NT2/D1 (cell line): ENCODE results near the gene ZFHX3.
"Not testable (repeated sequence)": the region's sequence is repeated elsewhere in the genome, so short reads cannot be mapped to it uniquely, and the experiment has no call there.

Experiments
- DNase-seq: peaks from one replicate; pipeline ENCODE4 v3.0.0-alpha.2; 2011; ENCODE audit warnings: low read depth, low spot score
- H3K27me3 ChIP-seq: 2 replicates; pipeline ENCODE4 v1.6.0; 2011; ENCODE audit warnings: mild to moderate bottlenecking; ENCODE audit not compliant: insufficient read length, insufficient read depth
- H3K36me3 ChIP-seq: 2 replicates; pipeline ENCODE4 v1.6.1; 2011; ENCODE audit warnings: mild to moderate bottlenecking, low read length, mixed read lengths; ENCODE audit not compliant: insufficient read depth, insufficient read length
- H3K4me1 ChIP-seq: 2 replicates; pipeline ENCODE4 v1.5.1; 2011; ENCODE audit not compliant: insufficient read depth, insufficient read length
- H3K4me3 ChIP-seq: 2 replicates; pipeline ENCODE4 v1.5.1; 2011; ENCODE audit warnings: low read depth; ENCODE audit not compliant: insufficient read length
- H3K9ac ChIP-seq: 2 replicates; pipeline ENCODE4 v1.6.0; 2011; ENCODE audit warnings: low read depth; ENCODE audit not compliant: insufficient read length
- H3K9me3 ChIP-seq: 2 replicates; pipeline ENCODE4 v1.5.1; 2011; ENCODE audit warnings: mild to moderate bottlenecking, low read length; ENCODE audit not compliant: insufficient read depth
- SUZ12 ChIP-seq: IDR thresholded peaks from 2 replicates; pipeline ENCODE4 v1.6.1; 2011; ENCODE audit not compliant: insufficient read length, insufficient read depth; ENCODE audit errors: extremely low read depth
- YY1 ChIP-seq: IDR thresholded peaks from 2 replicates; pipeline ENCODE4 v1.6.1; 2011; ENCODE audit not compliant: insufficient read length, insufficient read depth
- ZNF274 ChIP-seq: IDR thresholded peaks from 2 replicates; pipeline ENCODE4 v1.6.1; 2011; ENCODE audit warnings: mild to moderate bottlenecking, low read depth, low read length

ZFHX3 gene

DNA sequence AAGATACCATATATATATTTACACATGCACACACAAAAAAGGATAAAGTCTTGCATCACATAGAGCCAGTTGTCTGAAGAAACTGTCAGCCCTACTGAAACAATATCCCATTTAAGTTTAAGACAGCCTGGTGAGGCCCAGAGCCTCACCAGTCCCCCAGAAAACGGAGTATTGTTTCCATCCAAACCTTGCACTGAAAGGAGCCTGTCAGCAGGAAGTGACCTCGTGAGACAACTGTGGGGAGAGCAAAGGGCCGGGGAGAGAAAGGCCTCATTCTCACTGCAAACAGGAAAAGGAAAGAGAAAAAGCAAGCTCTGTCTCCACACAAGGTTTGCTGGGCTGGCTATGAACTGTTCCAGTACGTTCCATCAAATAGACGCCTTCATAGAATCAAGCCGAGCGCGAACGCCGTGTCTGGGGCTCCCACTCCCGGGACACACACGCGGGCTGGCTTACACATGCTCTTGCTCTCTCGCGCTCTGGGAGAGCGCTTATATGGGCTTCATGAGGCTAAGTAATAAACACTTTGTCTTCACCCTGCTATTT is 44.4 kb upstream of the ZFHX3 start:
- Histone ChIP-seq H3K9ac (no peak overlapping the region), H3K4me1 (peaks cover 2% of the 10 kb centered on the region), H3K27me3 (no peaks in the 10 kb centered on the region), H3K4me3 (no peak overlapping the region), H3K36me3 (no peaks in the 10 kb centered on the region), H3K9me3 (no peaks in the 10 kb centered on the region)
- TF ChIP-seq YY1, result no peak
- no peak for TF ChIP-seq ZNF274
- no peak for TF ChIP-seq SUZ12
- DNase-seq, result no peak

DNA sequence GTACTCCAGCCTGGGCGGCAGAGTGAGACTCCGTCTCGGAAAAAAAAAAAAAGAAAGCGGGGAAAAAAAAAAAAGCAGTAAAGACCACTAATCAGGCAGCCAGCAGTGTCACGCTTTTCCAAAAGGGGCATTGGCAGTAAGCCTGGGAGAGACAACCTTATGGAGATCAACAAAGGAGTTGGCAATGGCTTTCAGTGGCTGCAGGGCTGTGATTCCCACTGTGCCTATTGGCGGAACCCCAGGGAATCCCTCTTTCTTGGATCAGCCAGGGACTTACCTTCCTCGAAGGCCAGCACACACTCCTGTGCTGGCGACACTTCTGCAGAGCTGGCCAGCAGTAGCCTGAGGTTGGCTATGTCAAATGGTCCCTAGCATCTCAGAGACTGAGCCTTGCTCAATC is 43.2 kb upstream of the ZFHX3 start:
- no peak for TF ChIP-seq YY1
- no peak for TF ChIP-seq ZNF274
- no peak for TF ChIP-seq SUZ12
- no peak for DNase-seq
- Histone ChIP-seq H3K36me3 (no peaks in the 10 kb centered on the region), H3K9me3 (no peaks in the 10 kb centered on the region), H3K27me3 (no peaks in the 10 kb centered on the region), H3K4me1 (peaks cover 2% of the 10 kb centered on the region), H3K4me3 (no peak overlapping the region), H3K9ac (no peak overlapping the region)

DNA sequence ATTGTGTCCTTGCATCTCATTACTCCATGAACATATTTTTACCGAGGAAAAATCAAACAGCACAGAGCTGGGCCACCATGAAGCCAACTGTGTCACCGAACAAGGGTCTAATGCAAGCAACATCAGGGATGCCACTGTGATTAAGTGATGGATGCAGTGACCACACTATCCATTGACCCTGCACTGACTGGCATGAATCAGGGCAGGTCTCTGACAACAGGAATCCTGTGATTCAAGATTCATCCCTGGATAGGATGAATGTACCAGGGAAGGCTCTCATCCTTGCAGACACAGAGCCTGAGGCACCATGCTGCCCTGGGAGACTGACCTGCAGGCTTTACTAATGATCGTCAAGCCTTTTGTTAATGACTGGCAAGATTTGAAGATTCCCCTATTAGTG is 41.5 kb upstream of the ZFHX3 start:
- Histone ChIP-seq H3K4me3 (no peak overlapping the region), H3K36me3 (no peaks in the 10 kb centered on the region), H3K4me1 (peaks cover 2% of the 10 kb centered on the region), H3K9ac (no peak overlapping the region), H3K9me3 (no peaks in the 10 kb centered on the region), H3K27me3 (no peaks in the 10 kb centered on the region)
- TF ChIP-seq ZNF274 (no peak), SUZ12 (no peak), YY1 (no peak)
- DNase-seq, result no peak

DNA sequence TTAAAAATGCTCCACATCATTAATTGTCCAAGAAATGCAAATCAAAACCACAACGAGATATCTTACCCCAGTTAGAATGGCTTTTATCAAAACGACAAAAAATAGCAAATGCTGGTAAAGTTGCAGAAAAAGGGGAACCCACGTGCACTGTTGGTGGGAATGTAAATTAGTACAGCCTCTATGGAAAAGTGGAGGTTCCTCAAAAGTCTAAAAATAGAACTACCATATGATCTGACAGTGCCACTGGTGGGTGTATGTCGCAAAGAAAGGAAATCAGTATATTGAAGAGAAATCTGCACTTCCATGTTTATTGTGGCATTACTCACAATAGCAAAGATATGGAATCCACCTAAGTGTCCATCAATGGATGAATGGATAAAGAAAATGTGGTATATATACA is 38.2 kb upstream of the ZFHX3 start:
- Histone ChIP-seq H3K9ac (no peak overlapping the region), H3K4me3 (no peak overlapping the region), H3K27me3 (no peaks in the 10 kb centered on the region), H3K9me3 (no peaks in the 10 kb centered on the region), H3K36me3 (no peaks in the 10 kb centered on the region), H3K4me1 (peaks cover under 1% of the 10 kb centered on the region)
- no peak for DNase-seq
- no peak for TF ChIP-seq YY1
- TF ChIP-seq ZNF274, result no peak
- no peak for TF ChIP-seq SUZ12

DNA sequence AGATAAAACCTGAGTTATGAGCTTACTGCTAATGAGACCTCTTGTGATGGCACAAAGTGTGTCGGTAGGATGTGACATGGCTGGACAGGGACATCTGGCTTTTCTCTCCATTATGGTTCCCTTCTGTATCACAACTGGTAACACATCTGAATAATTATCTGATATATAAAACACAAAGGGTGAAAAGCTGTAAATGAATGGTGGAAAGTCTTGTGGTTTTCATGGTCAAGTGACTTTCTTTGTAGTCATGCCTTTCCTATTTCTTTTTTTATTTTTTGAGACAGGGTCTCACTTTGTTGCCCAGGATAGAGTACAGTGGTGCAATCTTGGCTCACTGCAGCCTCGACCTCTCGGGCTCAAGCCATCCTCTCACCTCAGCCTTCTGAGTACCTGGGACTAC is 35.3 kb upstream of the ZFHX3 start:
- no peaks in the 10 kb centered on the region for H3K4me1 ChIP-seq
- no peaks in the 10 kb centered on the region for H3K36me3 ChIP-seq
- TF ChIP-seq ZNF274 (no peak), SUZ12 (no peak), YY1 (no peak)
- no peak overlapping the region for H3K9ac ChIP-seq
- H3K9me3 ChIP-seq, result no peaks in the 10 kb centered on the region
- DNase-seq, result no peak
- H3K4me3 ChIP-seq, result no peak overlapping the region
- H3K27me3 ChIP-seq, result no peaks in the 10 kb centered on the region

DNA sequence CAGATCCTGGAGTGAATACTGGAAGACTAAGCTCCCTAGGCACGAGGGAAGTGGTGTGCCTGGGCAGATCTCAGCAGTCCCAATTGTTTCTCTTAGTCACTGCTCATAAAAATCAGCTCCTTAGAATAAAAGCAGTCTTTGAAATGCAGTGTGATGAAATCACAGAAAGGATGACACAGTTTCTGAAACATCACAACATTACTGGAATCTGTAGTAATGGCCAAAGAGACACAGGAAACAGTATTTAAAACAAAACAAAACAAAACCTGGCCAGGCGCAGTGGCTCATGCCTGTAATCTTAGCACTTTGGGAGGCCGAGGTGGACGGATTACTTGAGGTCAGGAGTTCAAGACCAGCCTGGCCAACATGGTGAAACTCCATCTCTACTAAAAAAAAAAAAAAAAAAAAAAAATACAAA is 34.7 kb upstream of the ZFHX3 start:
- H3K27me3 ChIP-seq, H3K9me3 ChIP-seq, H3K36me3 ChIP-seq, H3K4me3 ChIP-seq, DNase-seq, H3K9ac ChIP-seq, H3K4me1 ChIP-seq: not testable (repeated sequence)

DNA sequence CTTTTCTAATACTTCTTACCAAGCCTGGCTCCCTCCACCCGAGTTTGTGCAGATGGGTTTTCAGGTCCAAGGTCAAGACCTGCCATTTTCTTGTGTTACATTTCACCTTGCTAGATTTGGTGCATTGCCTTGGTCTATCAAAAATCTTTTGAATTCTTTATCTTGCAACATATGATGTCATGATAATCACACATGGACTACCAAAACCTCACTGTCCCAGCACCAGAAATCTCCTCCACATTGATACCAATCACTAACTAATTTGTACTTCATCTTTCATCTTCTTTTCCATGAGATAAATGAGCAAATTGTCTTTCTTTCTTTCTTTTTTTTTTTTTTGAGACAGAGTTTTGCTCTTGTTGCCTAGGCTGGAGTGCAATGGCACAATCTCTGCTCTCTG is 33.0 kb upstream of the ZFHX3 start:
- no peak for TF ChIP-seq ZNF274
- TF ChIP-seq SUZ12, result no peak
- TF ChIP-seq YY1, result no peak
- Histone ChIP-seq H3K4me1 (no peaks in the 10 kb centered on the region), H3K9me3 (no peaks in the 10 kb centered on the region), H3K27me3 (no peaks in the 10 kb centered on the region), H3K36me3 (no peaks in the 10 kb centered on the region), H3K4me3 (no peak overlapping the region), H3K9ac (no peak overlapping the region)
- no peak for DNase-seq

DNA sequence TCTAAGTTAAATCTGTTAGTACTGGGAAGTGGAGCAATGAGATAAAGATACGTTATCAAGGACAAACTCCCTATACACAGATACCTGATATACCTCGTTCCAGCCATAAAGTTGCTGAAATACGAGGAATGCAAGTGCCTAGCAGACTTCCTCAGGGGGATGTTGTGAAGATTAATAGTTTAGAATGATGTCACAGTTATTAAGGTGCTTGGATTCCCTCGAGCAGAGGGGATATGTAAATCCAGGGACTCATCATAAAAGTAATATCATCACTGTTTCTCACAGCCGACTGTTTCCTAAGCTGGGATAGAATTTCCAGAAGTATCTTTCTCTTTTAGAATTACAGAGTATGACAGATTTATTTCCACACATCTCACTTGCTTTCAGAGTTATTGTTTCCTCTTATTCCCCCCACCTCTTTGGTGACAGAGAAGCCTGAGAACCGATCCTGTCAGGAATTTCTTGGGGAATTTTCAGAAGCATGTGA is 28.4 kb upstream of the ZFHX3 start:
- Histone ChIP-seq H3K36me3 (no peaks in the 10 kb centered on the region), H3K9ac (no peak overlapping the region), H3K4me1 (peaks cover 4% of the 10 kb centered on the region), H3K4me3 (no peak overlapping the region), H3K9me3 (no peaks in the 10 kb centered on the region), H3K27me3 (peaks cover 25% of the 10 kb centered on the region)
- DNase-seq, result no peak
- no peak for TF ChIP-seq YY1
- TF ChIP-seq SUZ12, result no peak
- no peak for TF ChIP-seq ZNF274
